Hepatocyte (in vitro differentiated cells): ENCODE measurements around the gene CLINT1. TPM values are rescaled to one million over a fixed set of nuclear protein-coding genes. Genes with fewer than 3 reads are reported as not detected.

Experiments
- DNase-seq: peaks from one replicate; pipeline ENCODE4 v3.0.0-alpha.2; 2016; ENCODE audit warnings: low spot score
- H2AFZ ChIP-seq: fragments of 200-600 bp; sonication (generic); 2 replicates; pipeline ENCODE4 v1.6.0; 2016; ENCODE audit warnings: antibody characterized with exemption, mild to moderate bottlenecking
- H3K27ac ChIP-seq: fragments of 200-600 bp; sonication (generic); 2 replicates; pipeline ENCODE4 v1.5.1; 2016; ENCODE audit warnings: mild to moderate bottlenecking
- H3K27me3 ChIP-seq: fragments of 200-600 bp; sonication (generic); 2 replicates; pipeline ENCODE4 v1.6.1; 2016
- H3K36me3 ChIP-seq: fragments of 200-600 bp; sonication (generic); replicated peaks from 2 replicates; pipeline ENCODE4 v1.5.1; 2016; ENCODE audit warnings: low read depth; ENCODE audit not compliant: insufficient read depth
- H3K4me1 ChIP-seq: fragments of 200-600 bp; sonication (generic); 2 replicates; pipeline ENCODE4 v1.5.1; 2016; ENCODE audit warnings: mild to moderate bottlenecking, moderate library complexity; ENCODE audit not compliant: insufficient read depth
- H3K4me2 ChIP-seq: fragments of 200-600 bp; sonication (generic); 2 replicates; pipeline ENCODE4 v1.6.0; 2016
- H3K4me3 ChIP-seq: fragments of 200-600 bp; sonication (generic); 2 replicates; pipeline ENCODE4 v1.5.1; 2016; ENCODE audit warnings: mild to moderate bottlenecking
- H3K79me2 ChIP-seq: fragments of 200-600 bp; sonication (generic); 2 replicates; pipeline ENCODE4 v1.6.0; 2017; ENCODE audit warnings: mild to moderate bottlenecking
- H3K9me2 ChIP-seq: fragments of 200-600 bp; sonication (generic); replicated peaks from 2 replicates; pipeline ENCODE4 v1.6.0; 2017; ENCODE audit warnings: mild to moderate bottlenecking; ENCODE audit not compliant: insufficient read depth
- H3K9me3 ChIP-seq: fragments of 200-600 bp; sonication (generic); 2 replicates; pipeline ENCODE4 v1.5.1; 2016; ENCODE audit warnings: low read depth, mild to moderate bottlenecking
- H4K20me1 ChIP-seq: fragments of 200-600 bp; sonication (generic); 2 replicates; pipeline ENCODE4 v1.6.0; 2016; ENCODE audit warnings: mild to moderate bottlenecking; ENCODE audit not compliant: insufficient read depth, poor library complexity, severe bottlenecking
- EZH2 ChIP-seq: fragments of 200-600 bp; sonication (generic); IDR thresholded peaks from 2 replicates; pipeline ENCODE4 v1.6.1; 2016; ENCODE audit warnings: antibody characterized with exemption, mild to moderate bottlenecking, borderline replicate concordance
- EZH2phosphoT487 ChIP-seq: fragments of 200-600 bp; sonication (generic); IDR thresholded peaks from one replicate; pipeline ENCODE4 v1.6.1; 2018; ENCODE audit warnings: antibody characterized with exemption, mild to moderate bottlenecking, low read depth, moderate library complexity; ENCODE audit not compliant: unreplicated experiment, severe bottlenecking
- WGBS: methylation state at CpG from one replicate; pipeline ENCODE4 v1.1.6; 2016; ENCODE audit warnings: low lambda C conversion rate; ENCODE audit errors: missing lambda C conversion rate; 5-methylcytosine and 5-hydroxymethylcytosine counted together
- polyA plus RNA-seq: library from polyadenylated mRNA; unstranded; fragments of >200 nt; fragmentation: Nextera tagmentation; extraction: Ambion mirVana; gene quantifications from 2 replicates; pipeline ENCODE4 v1.2.1, GENCODE V29; 2016
- total RNA-seq: library from RNA; depleted of rRNA; stranded (reverse); fragments of >200 nt; gene quantifications from 2 replicates; pipeline ENCODE4 v1.2.3, GENCODE V29; 2014
- TF ChIP-seq, protein P1 (sequence below): fragments of 200-600 bp; sonication (generic); IDR thresholded peaks from 2 replicates; pipeline ENCODE4 v1.5.1; 2016; ENCODE audit warnings: antibody characterized with exemption, mild to moderate bottlenecking; ENCODE audit not compliant: poor library complexity

Gene CLINT1
- total and polyA plus RNA-seq, 2 experiments from 2014 or later, result 78.0 to 129 TPM

DNA sequence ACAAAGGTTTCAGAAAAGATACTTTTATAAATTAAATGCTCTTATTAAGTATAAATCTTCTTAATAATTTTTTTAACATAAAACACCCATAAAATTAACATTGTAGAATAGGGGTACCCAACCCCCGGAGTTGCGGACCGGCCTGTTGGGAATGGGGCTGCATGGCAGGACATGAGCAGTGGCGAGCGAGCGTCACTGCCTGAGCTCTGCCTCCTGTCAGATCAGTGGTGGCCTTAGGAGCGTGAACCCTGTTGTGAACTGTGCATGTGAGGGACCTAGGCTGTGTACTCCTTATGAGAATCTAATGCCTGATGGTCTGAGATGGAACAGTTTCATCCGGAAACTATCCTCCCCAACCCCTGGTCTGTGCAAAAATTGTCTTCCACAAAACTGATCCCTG, 35.3 kb downstream of the CLINT1 start:
- no peak for DNase-seq
- H4K20me1 ChIP-seq, result peaks cover 46% of the 10 kb centered on the region
- H3K4me3 ChIP-seq, result no peak overlapping the region
- H3K36me3 ChIP-seq, result no peaks in the 10 kb centered on the region
- no peaks in the 10 kb centered on the region for H3K9me3 ChIP-seq
- no peak for TF ChIP-seq EZH2phosphoT487
- TF ChIP-seq, protein P1, sequence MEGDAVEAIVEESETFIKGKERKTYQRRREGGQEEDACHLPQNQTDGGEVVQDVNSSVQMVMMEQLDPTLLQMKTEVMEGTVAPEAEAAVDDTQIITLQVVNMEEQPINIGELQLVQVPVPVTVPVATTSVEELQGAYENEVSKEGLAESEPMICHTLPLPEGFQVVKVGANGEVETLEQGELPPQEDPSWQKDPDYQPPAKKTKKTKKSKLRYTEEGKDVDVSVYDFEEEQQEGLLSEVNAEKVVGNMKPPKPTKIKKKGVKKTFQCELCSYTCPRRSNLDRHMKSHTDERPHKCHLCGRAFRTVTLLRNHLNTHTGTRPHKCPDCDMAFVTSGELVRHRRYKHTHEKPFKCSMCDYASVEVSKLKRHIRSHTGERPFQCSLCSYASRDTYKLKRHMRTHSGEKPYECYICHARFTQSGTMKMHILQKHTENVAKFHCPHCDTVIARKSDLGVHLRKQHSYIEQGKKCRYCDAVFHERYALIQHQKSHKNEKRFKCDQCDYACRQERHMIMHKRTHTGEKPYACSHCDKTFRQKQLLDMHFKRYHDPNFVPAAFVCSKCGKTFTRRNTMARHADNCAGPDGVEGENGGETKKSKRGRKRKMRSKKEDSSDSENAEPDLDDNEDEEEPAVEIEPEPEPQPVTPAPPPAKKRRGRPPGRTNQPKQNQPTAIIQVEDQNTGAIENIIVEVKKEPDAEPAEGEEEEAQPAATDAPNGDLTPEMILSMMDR, result no peak
- TF ChIP-seq EZH2, result no peak
- WGBS, result 97% methylated on average over 8 of the region's 8 CpGs
- H3K27me3 ChIP-seq, result no peaks in the 10 kb centered on the region
- no peak overlapping the region for H3K4me2 ChIP-seq
- H3K9me2 ChIP-seq, result no peaks in the 10 kb centered on the region
- peaks cover 92% of the 10 kb centered on the region for H3K79me2 ChIP-seq
- no peak overlapping the region for H3K27ac ChIP-seq
- no peak overlapping the region for H2AFZ ChIP-seq
- no peaks in the 10 kb centered on the region for H3K4me1 ChIP-seq

DNA sequence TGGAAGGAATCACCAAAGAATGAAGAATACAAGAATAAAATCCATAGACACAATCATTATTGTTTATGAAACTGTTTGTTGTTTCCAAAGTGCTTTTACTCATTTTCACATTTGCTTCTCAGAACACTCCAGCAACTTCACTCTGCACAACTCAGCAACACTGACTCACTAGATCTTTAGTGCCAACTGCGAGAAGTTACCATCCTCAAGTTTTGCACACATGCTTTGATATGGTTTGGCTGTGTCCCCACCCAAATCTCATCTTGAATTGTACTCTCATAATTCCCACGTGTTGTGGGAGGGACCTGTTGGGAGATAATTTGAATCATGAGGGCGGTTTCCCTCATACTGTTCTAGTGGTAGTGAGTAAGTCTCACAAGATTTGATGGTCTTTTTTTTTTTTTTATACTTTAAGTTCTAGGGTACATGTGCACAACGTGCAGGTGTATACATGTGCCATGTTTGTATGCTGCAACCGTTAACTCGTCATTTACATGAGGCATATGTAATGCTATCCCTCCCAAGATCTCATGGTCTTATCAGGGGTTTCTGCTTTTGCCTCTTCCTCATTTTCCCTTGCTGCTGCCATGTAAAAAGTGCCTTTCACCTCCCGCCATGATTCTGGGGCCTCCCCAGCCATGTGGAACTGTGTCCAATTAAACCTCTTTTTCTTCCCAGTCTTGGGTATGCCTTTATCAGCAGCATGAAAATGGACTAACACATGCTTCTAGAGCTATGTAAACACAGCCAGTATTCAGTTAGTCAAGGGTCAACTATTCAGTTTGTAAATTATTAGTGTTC, 36.9 kb downstream of the CLINT1 start:
- Histone ChIP-seq H3K79me2 (peaks cover 92% of the 10 kb centered on the region), H3K9me3 (no peaks in the 10 kb centered on the region), H3K4me1 (no peaks in the 10 kb centered on the region), H3K4me3 (no peak overlapping the region), H3K36me3 (no peaks in the 10 kb centered on the region), H4K20me1 (peaks cover 46% of the 10 kb centered on the region), H3K27me3 (no peaks in the 10 kb centered on the region), H3K27ac (peak overlapping the region; percentile 6), H3K9me2 (no peaks in the 10 kb centered on the region), H3K4me2 (peak overlapping the region; percentile 11), H2AFZ (no peak overlapping the region)
- WGBS, result 91% methylated on average over 7 of the region's 7 CpGs
- no peak for DNase-seq
- TF ChIP-seq EZH2phosphoT487 (no peak), EZH2 (no peak)
- TF ChIP-seq, protein P1, result no peak

DNA sequence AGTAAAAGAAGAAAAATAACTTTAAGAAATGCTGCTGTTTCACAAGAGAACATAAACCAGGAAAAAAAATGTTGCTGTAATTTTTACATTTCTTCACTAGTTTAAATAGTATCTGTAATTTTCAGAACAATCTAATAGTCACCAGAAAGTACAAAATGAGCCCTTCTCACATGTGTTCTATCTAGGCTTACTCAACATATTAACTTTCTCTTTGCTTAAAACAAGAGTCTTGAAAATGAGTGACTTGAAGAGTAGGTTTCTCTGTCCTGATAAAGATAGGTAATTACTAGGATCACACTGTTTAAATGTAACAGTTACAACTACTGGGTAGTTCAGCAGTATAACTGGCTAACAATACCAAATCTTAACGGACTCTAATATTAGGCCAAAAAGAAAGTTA, 37.5 kb downstream of the CLINT1 start:
- H3K27me3 ChIP-seq, result no peaks in the 10 kb centered on the region
- H2AFZ ChIP-seq, result no peak overlapping the region
- H4K20me1 ChIP-seq, result peaks cover 45% of the 10 kb centered on the region
- no peak overlapping the region for H3K4me3 ChIP-seq
- H3K36me3 ChIP-seq, result no peaks in the 10 kb centered on the region
- H3K79me2 ChIP-seq, result peaks cover 88% of the 10 kb centered on the region
- no peak overlapping the region for H3K27ac ChIP-seq
- no peaks in the 10 kb centered on the region for H3K9me2 ChIP-seq
- DNase-seq, result no peak
- no peak overlapping the region for H3K4me2 ChIP-seq
- H3K9me3 ChIP-seq, result no peaks in the 10 kb centered on the region
- TF ChIP-seq EZH2 (no peak), EZH2phosphoT487 (no peak)
- TF ChIP-seq, protein P1, result no peak
- 92% methylated on average over 1 of the region's 1 CpG for WGBS
- H3K4me1 ChIP-seq, result no peaks in the 10 kb centered on the region
